ENCODE results near the gene RABGEF1. TPM values are rescaled to one million over a fixed set of nuclear protein-coding genes. Genes with fewer than 3 reads are reported as not detected.
"Not testable (repeated sequence)": the region's sequence is repeated elsewhere in the genome, so short reads cannot be mapped to it uniquely, and the experiment has no call there.

Gene RABGEF1
- total and polyA plus RNA-seq, 2 donors (not counting 1 experiment from before 2014, with no cell fraction given): 41.6 to 47.9 TPM

DNA sequence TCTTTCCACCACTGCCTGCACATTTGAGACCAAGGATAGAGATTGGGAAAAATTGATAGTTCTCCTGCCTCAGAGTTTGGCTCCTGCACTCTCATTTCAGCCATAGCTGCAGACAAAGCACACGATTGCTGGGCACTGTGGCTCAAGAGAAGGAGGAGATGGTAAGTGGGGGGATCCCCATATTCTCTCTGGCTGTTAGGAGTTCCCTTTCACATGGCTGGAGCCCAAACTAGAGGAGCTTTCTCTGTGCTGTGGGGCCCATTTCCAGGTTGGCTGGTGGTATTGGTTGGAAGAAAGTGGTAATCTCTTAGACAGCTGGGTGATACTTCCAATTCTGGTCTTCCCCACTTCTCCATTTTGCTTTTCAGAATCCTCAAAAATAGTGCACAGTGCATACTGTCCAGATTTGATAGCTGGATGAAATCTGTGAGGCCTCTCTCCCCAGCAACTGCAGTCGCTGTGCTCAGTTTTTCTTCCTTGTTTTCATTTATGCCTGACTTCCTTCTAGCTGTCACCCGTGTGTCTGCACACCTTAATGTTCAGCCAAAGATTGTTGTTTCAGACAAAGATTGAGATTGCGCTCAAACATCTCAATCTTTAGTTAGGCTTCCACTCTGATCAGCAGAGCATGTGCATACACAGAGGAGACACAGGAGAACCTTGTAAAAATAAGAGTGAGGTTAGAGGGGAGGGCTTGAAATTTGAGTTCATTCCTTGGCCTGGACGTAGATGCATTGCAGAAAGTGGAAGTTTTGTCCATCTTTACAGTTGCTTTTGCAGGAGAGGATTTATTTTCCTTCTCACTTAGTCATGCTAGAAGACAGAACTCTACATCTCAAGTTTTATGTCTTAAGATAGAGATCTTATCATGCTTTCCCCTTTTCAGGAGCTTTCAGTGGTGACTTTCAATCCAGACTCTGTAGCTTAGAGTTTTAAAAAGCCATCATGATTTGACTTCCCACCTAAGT is 28.6 kb downstream of the RABGEF1 start:
- peak in 1 of 2 donors; percentile 13 for DNase-seq (ENCODE audit: low read depth in 2 of 2)
- TF ChIP-seq EZH2 (IDR thresholded peaks at IDR 0.05; ENCODE audit: low read length, missing control alignments): no peak
- TF ChIP-seq, protein P1, sequence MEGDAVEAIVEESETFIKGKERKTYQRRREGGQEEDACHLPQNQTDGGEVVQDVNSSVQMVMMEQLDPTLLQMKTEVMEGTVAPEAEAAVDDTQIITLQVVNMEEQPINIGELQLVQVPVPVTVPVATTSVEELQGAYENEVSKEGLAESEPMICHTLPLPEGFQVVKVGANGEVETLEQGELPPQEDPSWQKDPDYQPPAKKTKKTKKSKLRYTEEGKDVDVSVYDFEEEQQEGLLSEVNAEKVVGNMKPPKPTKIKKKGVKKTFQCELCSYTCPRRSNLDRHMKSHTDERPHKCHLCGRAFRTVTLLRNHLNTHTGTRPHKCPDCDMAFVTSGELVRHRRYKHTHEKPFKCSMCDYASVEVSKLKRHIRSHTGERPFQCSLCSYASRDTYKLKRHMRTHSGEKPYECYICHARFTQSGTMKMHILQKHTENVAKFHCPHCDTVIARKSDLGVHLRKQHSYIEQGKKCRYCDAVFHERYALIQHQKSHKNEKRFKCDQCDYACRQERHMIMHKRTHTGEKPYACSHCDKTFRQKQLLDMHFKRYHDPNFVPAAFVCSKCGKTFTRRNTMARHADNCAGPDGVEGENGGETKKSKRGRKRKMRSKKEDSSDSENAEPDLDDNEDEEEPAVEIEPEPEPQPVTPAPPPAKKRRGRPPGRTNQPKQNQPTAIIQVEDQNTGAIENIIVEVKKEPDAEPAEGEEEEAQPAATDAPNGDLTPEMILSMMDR (conservative IDR thresholded peaks at IDR 0.05 in 1 of 2, IDR thresholded peaks at IDR 0.05 in 1 of 2; ENCODE audit: low read depth in 1 of 2, low read length in 2 of 2): no peak
- Histone ChIP-seq H3K4me1 (ENCODE audit: control insufficient read depth, extremely low read depth, insufficient read depth, low read length) (peaks cover 12% of the 10 kb centered on the region), H3K4me3 (replicated peaks in 1 of 4; ENCODE audit: control extremely low read depth in 1 of 4, insufficient read depth in 1 of 4, low read depth in 3 of 4, low read length in 4 of 4) (no peak overlapping the region), H3K27ac (ENCODE audit: insufficient read depth, low read length) (peak overlapping the region; percentile 26), H4K20me1 (ENCODE audit: control insufficient read depth, extremely low read depth, insufficient read depth, low read length) (no peaks in the 10 kb centered on the region), H2AFZ (ENCODE audit: low read length) (no peak overlapping the region), H3K4me2 (ENCODE audit: extremely low read depth, insufficient read depth, low read length) (peak overlapping the region; percentile 65), H3K36me3 (ENCODE audit: control insufficient read depth, insufficient read depth, low read length) (no peaks in the 10 kb centered on the region), H3K9me3 (ENCODE audit: control insufficient read depth, insufficient read depth, low read depth, low read length) (no peaks in the 10 kb centered on the region), H3K9ac (ENCODE audit: insufficient read depth, low read length) (no peak overlapping the region), H3K79me2 (ENCODE audit: control insufficient read depth, insufficient read depth, low read length) (peaks cover 58% of the 10 kb centered on the region), H3K27me3 (ENCODE audit: control insufficient read depth, insufficient read depth, low read length) (no peaks in the 10 kb centered on the region)

GRCh38 chr7:66769833-66770512 is 29.4 kb downstream of the RABGEF1 start:
- H3K27me3 ChIP-seq (ENCODE audit: control insufficient read depth, insufficient read depth, low read length): no peaks in the 10 kb centered on the region
- no peak overlapping the region for H3K9ac ChIP-seq (ENCODE audit: insufficient read depth, low read length)
- no peaks in the 10 kb centered on the region for H3K36me3 ChIP-seq (ENCODE audit: control insufficient read depth, insufficient read depth, low read length)
- peak overlapping the region; percentile 26 for H3K27ac ChIP-seq (ENCODE audit: insufficient read depth, low read length)
- H2AFZ ChIP-seq (ENCODE audit: low read length): no peak overlapping the region
- H3K4me3 ChIP-seq (replicated peaks in 1 of 4; ENCODE audit: control extremely low read depth in 1 of 4, insufficient read depth in 1 of 4, low read depth in 3 of 4, low read length in 4 of 4): no peak overlapping the region
- peak overlapping the region; percentile 65 for H3K4me2 ChIP-seq (ENCODE audit: extremely low read depth, insufficient read depth, low read length)
- no peaks in the 10 kb centered on the region for H3K9me3 ChIP-seq (ENCODE audit: control insufficient read depth, insufficient read depth, low read depth, low read length)
- H4K20me1 ChIP-seq (ENCODE audit: control insufficient read depth, extremely low read depth, insufficient read depth, low read length): no peaks in the 10 kb centered on the region
- TF ChIP-seq EZH2 (IDR thresholded peaks at IDR 0.05; ENCODE audit: low read length, missing control alignments): no peak
- TF ChIP-seq, protein P1 (conservative IDR thresholded peaks at IDR 0.05 in 1 of 2, IDR thresholded peaks at IDR 0.05 in 1 of 2; ENCODE audit: low read depth in 1 of 2, low read length in 2 of 2): no peak
- H3K79me2 ChIP-seq (ENCODE audit: control insufficient read depth, insufficient read depth, low read length): peaks cover 54% of the 10 kb centered on the region
- DNase-seq (ENCODE audit: low read depth in 2 of 2): peak; percentile 25 to 72
- H3K4me1 ChIP-seq (ENCODE audit: control insufficient read depth, extremely low read depth, insufficient read depth, low read length): peaks cover 12% of the 10 kb centered on the region

GRCh38 chr7:66771795-66772194 is 31.3 kb downstream of the RABGEF1 start:
- H4K20me1 ChIP-seq (ENCODE audit: control insufficient read depth, extremely low read depth, insufficient read depth, low read length): no peaks in the 10 kb centered on the region

GRCh38 chr7:66773744-66774143 is 33.2 kb downstream of the RABGEF1 start:
- not testable (repeated sequence) for H3K27ac ChIP-seq (ENCODE audit: insufficient read depth, low read length); H3K9me3 ChIP-seq (ENCODE audit: control insufficient read depth, insufficient read depth, low read depth, low read length)
- H3K79me2 ChIP-seq (ENCODE audit: control insufficient read depth, insufficient read depth, low read length): peaks cover 34% of the 10 kb centered on the region

More at GRCh38 chr7:66771795-66772194, 31.3 kb downstream of the RABGEF1 start:
- H3K4me1 ChIP-seq (ENCODE audit: control insufficient read depth, extremely low read depth, insufficient read depth, low read length): peaks cover 12% of the 10 kb centered on the region
- H3K4me2 ChIP-seq (ENCODE audit: extremely low read depth, insufficient read depth, low read length): no peak overlapping the region
- H3K4me3 ChIP-seq (replicated peaks in 1 of 4; ENCODE audit: control extremely low read depth in 1 of 4, insufficient read depth in 1 of 4, low read depth in 3 of 4, low read length in 4 of 4): no peak overlapping the region
- TF ChIP-seq EZH2 (IDR thresholded peaks at IDR 0.05; ENCODE audit: low read length, missing control alignments): no peak
- TF ChIP-seq, protein P1 (conservative IDR thresholded peaks at IDR 0.05 in 1 of 2, IDR thresholded peaks at IDR 0.05 in 1 of 2; ENCODE audit: low read depth in 1 of 2, low read length in 2 of 2): no peak
- H3K9ac ChIP-seq (ENCODE audit: insufficient read depth, low read length): no peak overlapping the region
- no peak overlapping the region for H2AFZ ChIP-seq (ENCODE audit: low read length)
- no peak overlapping the region for H3K27ac ChIP-seq (ENCODE audit: insufficient read depth, low read length)
- peaks cover 2% of the 10 kb centered on the region for H3K36me3 ChIP-seq (ENCODE audit: control insufficient read depth, insufficient read depth, low read length)
- H3K9me3 ChIP-seq (ENCODE audit: control insufficient read depth, insufficient read depth, low read depth, low read length): no peaks in the 10 kb centered on the region
- no peak for DNase-seq (ENCODE audit: low read depth in 2 of 2)
- H3K79me2 ChIP-seq (ENCODE audit: control insufficient read depth, insufficient read depth, low read length): peaks cover 44% of the 10 kb centered on the region
- H3K27me3 ChIP-seq (ENCODE audit: control insufficient read depth, insufficient read depth, low read length): no peaks in the 10 kb centered on the region

More at GRCh38 chr7:66773744-66774143, 33.2 kb downstream of the RABGEF1 start:
- H3K27me3 ChIP-seq (ENCODE audit: control insufficient read depth, insufficient read depth, low read length); H4K20me1 ChIP-seq (ENCODE audit: control insufficient read depth, extremely low read depth, insufficient read depth, low read length); DNase-seq (ENCODE audit: low read depth in 2 of 2); H3K4me3 ChIP-seq (replicated peaks in 1 of 4; ENCODE audit: control extremely low read depth in 1 of 4, insufficient read depth in 1 of 4, low read depth in 3 of 4, low read length in 4 of 4); H3K4me2 ChIP-seq (ENCODE audit: extremely low read depth, insufficient read depth, low read length); H3K36me3 ChIP-seq (ENCODE audit: control insufficient read depth, insufficient read depth, low read length); H2AFZ ChIP-seq (ENCODE audit: low read length); H3K9ac ChIP-seq (ENCODE audit: insufficient read depth, low read length): not testable (repeated sequence)
- peaks cover 12% of the 10 kb centered on the region for H3K4me1 ChIP-seq (ENCODE audit: control insufficient read depth, extremely low read depth, insufficient read depth, low read length)
